BE2C (cell line): ENCODE results near the gene PLP2.
A peak's percentile ranks its signal among the peaks of the same experiment; 100 is the strongest.

Experiments
- DNase-seq: peaks from one replicate; pipeline ENCODE4 v3.0.0-alpha.2; 2020
- H3K27me3 ChIP-seq: fragments of 250-450 bp; sonication (Bioruptor Pico); 2 replicates; pipeline ENCODE4 v1.5.1; 2020; ENCODE audit warnings: mild to moderate bottlenecking
- H3K36me3 ChIP-seq: fragments of 250-450 bp; sonication (Bioruptor Pico); 2 replicates; pipeline ENCODE4 v1.5.1; 2020; ENCODE audit warnings: mild to moderate bottlenecking
- H3K4me1 ChIP-seq: fragments of 250-450 bp; sonication (Bioruptor Pico); 2 replicates; pipeline ENCODE4 v1.5.1; 2020
- H3K4me3 ChIP-seq: 2 replicates; pipeline ENCODE4 v1.5.1; 2011; ENCODE audit warnings: low read depth, low read length
- H3K9me3 ChIP-seq: fragments of 250-450 bp; sonication (Bioruptor Pico); 2 replicates; pipeline ENCODE4 v1.5.1; 2020
- CTCF ChIP-seq: IDR thresholded peaks from 2 replicates; pipeline ENCODE4 v1.5.1; 2012; ENCODE audit warnings: mild to moderate bottlenecking, low read depth, low read length

PLP2 gene

GRCh38 chrX:49184294-49185281 lies 12.9 kb downstream of the PLP2 start:
- peak overlapping the region; percentile 43 for H3K4me3 ChIP-seq
- no peak for TF ChIP-seq CTCF
- H3K4me1 ChIP-seq: no peaks in the 10 kb centered on the region; the same call in 1 of the 2 replicates
- no peaks in the 10 kb centered on the region for H3K9me3 ChIP-seq
- DNase-seq: peak; percentile 98
- no peaks in the 10 kb centered on the region for H3K27me3 ChIP-seq
- no peaks in the 10 kb centered on the region for H3K36me3 ChIP-seq

GRCh38 chrX:49186125-49187027 lies 14.7 kb downstream of the PLP2 start, which contains the start of gene PRICKLE3:
Gene PRICKLE3, minus strand, starts transcription at chrX:49186373. Its CDS starts 76 bp downstream, at chrX:49186297.
- no peak for DNase-seq
- H3K9me3 ChIP-seq: no peaks in the 10 kb centered on the region

GRCh38 chrX:49187028-49187394 lies 15.3 kb downstream of the PLP2 start:
- Histone ChIP-seq H3K4me1 (no peaks in the 10 kb centered on the region; the same call in 1 of the 2 replicates), H3K27me3 (no peaks in the 10 kb centered on the region), H3K4me3 (no peak overlapping the region), H3K36me3 (no peaks in the 10 kb centered on the region), H3K9me3 (no peaks in the 10 kb centered on the region)
- no peak for TF ChIP-seq CTCF
- DNase-seq: no peak

More at GRCh38 chrX:49186125-49187027, 14.7 kb downstream of the PLP2 start, which contains the start of gene PRICKLE3:
- no peak for TF ChIP-seq CTCF
- H3K36me3 ChIP-seq: no peaks in the 10 kb centered on the region
- H3K27me3 ChIP-seq: no peaks in the 10 kb centered on the region
- H3K4me3 ChIP-seq: no peak within 1 kb of the TSS
- no peaks in the 10 kb centered on the region; the same call in 1 of the 2 replicates for H3K4me1 ChIP-seq

GRCh38 chrX:49187526-49187925 lies 15.8 kb downstream of the PLP2 start:
- H3K36me3 ChIP-seq: no peaks in the 10 kb centered on the region
- no peaks in the 10 kb centered on the region for H3K9me3 ChIP-seq
- no peaks in the 10 kb centered on the region; the same call in 1 of the 2 replicates for H3K4me1 ChIP-seq
- DNase-seq: no peak
- H3K4me3 ChIP-seq: no peak overlapping the region
- TF ChIP-seq CTCF: no peak
- no peaks in the 10 kb centered on the region for H3K27me3 ChIP-seq

GRCh38 chrX:49188468-49189076 lies 16.9 kb downstream of the PLP2 start:
- Histone ChIP-seq H3K36me3 (no peaks in the 10 kb centered on the region; the same call in 1 of the 2 replicates), H3K9me3 (no peaks in the 10 kb centered on the region), H3K4me3 (no peak overlapping the region), H3K4me1 (no peaks in the 10 kb centered on the region; the same call in 1 of the 2 replicates), H3K27me3 (no peaks in the 10 kb centered on the region)
- no peak for DNase-seq
- TF ChIP-seq CTCF: no peak
